Stimulated activated naive CD8-positive, alpha-beta T cell treated with anti-CD3 and anti-CD28 coated beads, Interleukin-15, Interleukin-2, amounts not matched to agents 100 U/mL and 50 U/mL, for 24 hours (primary cell): Measurements from ENCODE around the gene CAPN7.
"Not testable (repeated sequence)": the region's sequence is repeated elsewhere in the genome, so short reads cannot be mapped to it uniquely, and the experiment has no call there.

Source experiments
- ATAC-seq: fragments of 150-1000 bp; cut with Tn5 transposase; one replicate; pipeline ENCODE4 v1.10.0; 2021
- DNase-seq: peaks from one replicate; pipeline ENCODE4 v3.0.0; 2021

The CAPN7 gene

DNA sequence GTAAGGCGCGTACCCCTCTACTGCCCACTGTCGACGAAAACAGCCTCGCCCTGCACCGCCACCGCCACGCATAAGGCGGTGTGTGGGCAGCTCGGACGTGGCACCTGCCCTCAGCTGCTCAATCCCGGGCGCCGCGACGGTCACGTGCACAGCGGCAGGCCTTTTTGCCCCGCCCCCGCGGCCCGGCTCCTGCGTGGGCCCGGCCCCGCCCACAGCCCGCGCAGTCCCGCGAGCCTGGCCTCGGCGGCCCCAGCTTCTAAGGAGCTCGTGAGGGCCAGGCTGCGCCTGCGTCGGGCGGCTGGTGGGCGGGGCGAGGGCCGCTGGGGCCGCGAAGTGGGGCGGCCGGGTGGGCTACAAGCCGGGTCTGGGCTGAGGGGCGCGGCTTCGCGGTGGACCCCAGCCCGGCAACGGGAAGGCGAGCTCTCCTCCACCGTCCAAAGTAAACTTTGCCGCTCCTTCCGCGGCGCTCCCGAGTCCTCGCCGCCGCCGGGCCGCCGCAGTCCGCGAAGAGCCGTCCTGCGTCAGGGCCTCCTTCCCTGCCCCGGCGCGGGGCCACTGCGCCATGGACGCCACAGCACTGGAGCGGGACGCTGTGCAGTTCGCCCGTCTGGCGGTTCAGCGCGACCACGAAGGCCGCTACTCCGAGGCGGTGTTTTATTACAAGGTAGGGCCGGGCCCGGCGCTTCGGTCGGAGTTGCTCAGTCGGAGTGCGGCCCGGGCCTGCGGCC is at the start of gene CAPN7:
Gene CAPN7, plus strand, starts transcription at position 313 of the 728 bp plus-strand sequence. Its CDS starts 250 bp downstream, at position 563.
- DNase-seq (peak; percentile 96), ATAC-seq (peak; percentile 92)

GRCh38 chr3:15157441-15157840 is 48.6 kb upstream of the CAPN7 start:
- ATAC-seq (no peak), DNase-seq (no peak)

DNA sequence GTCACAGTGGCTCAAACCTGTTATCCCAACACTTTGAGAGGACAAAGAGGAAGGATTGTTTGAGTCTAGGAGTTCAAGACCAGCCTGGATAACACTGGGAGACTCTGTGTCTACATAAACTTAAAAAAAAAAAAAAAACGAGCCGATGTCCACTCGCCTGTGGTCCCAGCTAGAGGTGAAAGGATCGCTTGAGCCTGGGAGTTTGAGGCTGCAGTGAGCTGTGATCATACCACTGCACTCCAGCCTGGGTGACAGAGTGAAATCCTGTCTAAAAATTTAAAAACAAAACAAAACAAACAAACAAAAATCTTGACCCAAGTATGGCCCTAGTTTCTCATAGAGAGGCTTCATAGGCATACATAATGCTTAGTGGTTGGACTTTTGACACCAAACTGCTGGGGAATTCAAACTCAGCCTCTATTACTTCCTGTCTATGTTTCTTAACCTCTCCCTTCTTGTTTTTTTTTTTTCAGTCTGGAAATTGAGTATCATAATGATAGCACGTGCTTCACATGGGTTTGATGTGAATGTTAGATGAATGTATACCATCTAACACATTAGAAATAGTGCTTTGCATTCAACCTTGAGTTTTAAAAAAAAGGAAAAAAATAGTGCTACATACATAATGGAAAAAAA is 46.4 kb upstream of the CAPN7 start:
- DNase-seq (no peak), ATAC-seq (peak; percentile 36)

- ATAC-seq = no peak
- no peak for DNase-seq
Observed at GRCh38 chr3:15160662-15161061, 45.4 kb upstream of the CAPN7 start.

GRCh38 chr3:15161133-15161532 is 44.9 kb upstream of the CAPN7 start:
- DNase-seq (no peak), ATAC-seq (no peak)

- DNase-seq, ATAC-seq: not testable (repeated sequence)
Observed at GRCh38 chr3:15163656-15164055, 42.4 kb upstream of the CAPN7 start.

GRCh38 chr3:15164340-15164739 is 41.7 kb upstream of the CAPN7 start:
- ATAC-seq (no peak), DNase-seq (no peak)

DNA sequence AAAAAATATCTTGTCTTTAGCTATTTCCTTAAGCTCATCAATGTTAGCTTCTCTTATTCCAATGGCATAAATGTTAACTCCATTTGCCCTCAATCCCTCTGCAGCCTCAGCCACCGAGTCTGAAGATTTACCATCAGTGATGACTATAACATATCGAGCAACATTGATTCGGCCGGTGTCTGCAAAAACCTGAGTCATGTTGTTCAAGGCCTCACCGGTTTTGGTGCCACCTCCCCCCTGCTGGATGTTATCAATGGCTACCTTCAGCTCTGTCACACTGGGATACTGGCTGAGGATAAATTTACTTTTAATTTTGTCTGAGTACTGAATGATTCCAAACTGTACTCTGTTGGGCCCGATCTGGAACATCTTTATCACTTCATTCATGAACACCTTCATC is 41.0 kb upstream of the CAPN7 start:
- no peak for DNase-seq
- ATAC-seq = no peak

DNA sequence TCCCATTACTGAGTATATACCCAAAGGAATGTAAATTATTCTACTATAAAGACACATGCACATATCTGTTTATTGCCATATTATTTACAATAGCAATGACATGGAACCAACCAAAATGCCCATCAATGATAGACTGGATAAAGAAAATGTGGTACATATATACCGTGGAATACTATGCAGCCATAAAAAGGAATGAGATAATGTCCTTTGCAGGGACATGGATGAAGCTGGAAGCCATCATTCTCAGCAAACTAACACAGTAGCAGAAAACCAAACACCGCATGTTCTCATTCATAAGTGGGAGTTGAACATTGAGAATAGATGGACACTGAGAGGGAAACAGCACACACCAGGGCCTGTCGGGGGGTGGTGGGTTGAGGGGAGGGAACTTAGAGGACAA is 39.7 kb upstream of the CAPN7 start:
- not testable (repeated sequence) for DNase-seq, ATAC-seq

DNA sequence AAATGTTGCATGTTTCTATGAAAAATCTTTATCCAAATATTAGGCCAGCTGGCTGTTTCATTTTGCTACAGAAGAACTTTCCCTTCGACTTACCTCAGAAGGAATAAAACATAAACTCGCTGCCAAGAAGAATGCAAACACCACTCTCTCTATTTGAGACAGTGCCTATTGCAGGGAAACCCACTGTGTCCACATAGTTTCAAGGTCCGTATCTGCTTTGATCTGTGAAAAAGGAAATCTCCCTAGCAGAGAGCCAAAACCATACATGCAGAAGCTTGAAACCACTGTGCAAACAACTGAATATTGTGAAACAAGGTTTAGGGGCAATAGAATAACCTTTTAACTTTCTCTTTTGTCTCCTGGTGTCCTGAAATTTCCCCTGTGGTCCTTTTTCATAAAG is 35.0 kb upstream of the CAPN7 start:
- DNase-seq = no peak
- no peak for ATAC-seq

- DNase-seq (no peak), ATAC-seq (no peak)
Observed at GRCh38 chr3:15172806-15173205, 33.2 kb upstream of the CAPN7 start.

GRCh38 chr3:15174953-15175352 is 31.1 kb upstream of the CAPN7 start:
- DNase-seq = no peak
- no peak for ATAC-seq

DNA sequence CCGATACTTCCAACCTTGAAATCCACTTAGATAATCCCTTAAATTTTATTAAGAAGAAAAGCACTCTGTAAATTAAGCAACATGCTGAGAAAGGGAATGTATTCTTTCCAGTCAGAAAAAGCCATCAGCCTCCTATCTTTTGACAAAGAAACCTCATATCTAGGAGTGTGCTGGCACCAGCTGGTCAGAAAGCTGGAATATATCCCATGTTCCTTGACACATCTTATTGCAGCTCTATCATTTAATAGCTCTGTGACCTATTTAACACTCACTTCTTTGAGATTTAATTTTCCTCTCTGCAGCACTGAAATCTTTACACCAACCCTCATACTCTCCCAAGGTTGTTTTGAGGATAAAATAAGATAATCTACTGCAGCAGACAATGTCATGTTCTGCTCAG is 30.4 kb upstream of the CAPN7 start:
- no peak for DNase-seq
- ATAC-seq = no peak

GRCh38 chr3:15180042-15180611 is 25.9 kb upstream of the CAPN7 start:
- DNase-seq (no peak), ATAC-seq (no peak)

- no peak for ATAC-seq
- no peak for DNase-seq
Observed at GRCh38 chr3:15181511-15181910, 24.5 kb upstream of the CAPN7 start.

GRCh38 chr3:15181963-15182362 is 24.1 kb upstream of the CAPN7 start:
- DNase-seq (no peak), ATAC-seq (no peak)

DNA sequence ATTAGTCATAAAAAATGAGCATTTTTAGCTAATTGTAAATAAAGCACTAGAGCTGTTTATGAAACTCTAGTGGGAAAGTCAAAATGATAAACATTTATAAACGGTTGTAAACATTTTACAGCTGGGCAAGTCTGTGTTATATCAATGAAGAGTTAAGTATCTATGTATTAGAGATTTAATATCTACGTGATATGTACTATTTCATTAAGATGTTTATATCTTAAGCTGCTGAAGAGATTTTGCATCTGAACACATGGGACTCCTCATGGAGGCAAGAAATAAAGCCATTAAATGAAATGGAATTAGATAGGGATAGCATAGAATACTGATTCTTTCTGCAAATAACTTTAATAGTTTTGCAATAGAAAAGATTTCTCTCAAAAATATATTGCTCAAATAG is 23.0 kb upstream of the CAPN7 start:
- no peak for ATAC-seq
- no peak for DNase-seq

GRCh38 chr3:15185404-15185803 is 20.6 kb upstream of the CAPN7 start:
- ATAC-seq = no peak
- no peak for DNase-seq

- ATAC-seq = no peak
- no peak for DNase-seq
Observed at GRCh38 chr3:15186101-15186476, 20.0 kb upstream of the CAPN7 start.

GRCh38 chr3:15186477-15187164 is 19.4 kb upstream of the CAPN7 start:
- DNase-seq, ATAC-seq: not testable (repeated sequence)

GRCh38 chr3:15197340-15198029 is 8.6 kb upstream of the CAPN7 start:
- DNase-seq = no peak
- no peak for ATAC-seq

GRCh38 chr3:15198686-15199085 is 7.4 kb upstream of the CAPN7 start:
- DNase-seq (no peak), ATAC-seq (no peak)
